Neutrophil (primary cell): ENCODE data around the gene SOST.

Source experiments
- H3K27ac ChIP-seq: fragments of 200-600 bp; sonication (generic); 2 replicates; pipeline ENCODE4 v1.5.1; 2016; ENCODE audit warnings: mild to moderate bottlenecking, moderate library complexity
- H3K27me3 ChIP-seq: fragments of 200-600 bp; sonication (generic); 2 replicates; pipeline ENCODE4 v1.6.0; 2016; ENCODE audit warnings: mild to moderate bottlenecking
- H3K36me3 ChIP-seq: fragments of 200-600 bp; sonication (generic); 2 replicates; pipeline ENCODE4 v1.5.1; 2017
- H3K4me1 ChIP-seq, 2 experiments: fragments of 200-600 bp in 1 of 2; sonication (generic) in 1 of 2; 1 replicate in 1 of 2; 2 replicates in 1 of 2; pipeline versions ENCODE4 v1.5.1 to v1.6.1; 2013 to 2016; ENCODE audit warnings: low read depth in 1 of 2, low read length in 1 of 2, mild to moderate bottlenecking in 1 of 2, moderate library complexity in 1 of 2; ENCODE audit not compliant: control insufficient read depth in 1 of 2, insufficient read depth in 1 of 2
- H3K4me3 ChIP-seq, 2 experiments: fragments of 200-600 bp in 1 of 2; sonication (generic) in 1 of 2; 1 replicate in 1 of 2; 2 replicates in 1 of 2; pipeline ENCODE4 v1.5.1; 2013 to 2016; ENCODE audit warnings: low read depth in 1 of 2, low read length in 1 of 2, mild to moderate bottlenecking in 1 of 2, moderate library complexity in 1 of 2
- H3K9me3 ChIP-seq: fragments of 200-600 bp; sonication (generic); 2 replicates; pipeline ENCODE4 v1.5.1; 2016
- TF ChIP-seq, protein P1 (sequence below): fragments of 200-600 bp; sonication (generic); IDR thresholded peaks from 2 replicates; pipeline ENCODE4 v1.5.1; 2016; ENCODE audit warnings: antibody characterized with exemption

SOST gene

DNA sequence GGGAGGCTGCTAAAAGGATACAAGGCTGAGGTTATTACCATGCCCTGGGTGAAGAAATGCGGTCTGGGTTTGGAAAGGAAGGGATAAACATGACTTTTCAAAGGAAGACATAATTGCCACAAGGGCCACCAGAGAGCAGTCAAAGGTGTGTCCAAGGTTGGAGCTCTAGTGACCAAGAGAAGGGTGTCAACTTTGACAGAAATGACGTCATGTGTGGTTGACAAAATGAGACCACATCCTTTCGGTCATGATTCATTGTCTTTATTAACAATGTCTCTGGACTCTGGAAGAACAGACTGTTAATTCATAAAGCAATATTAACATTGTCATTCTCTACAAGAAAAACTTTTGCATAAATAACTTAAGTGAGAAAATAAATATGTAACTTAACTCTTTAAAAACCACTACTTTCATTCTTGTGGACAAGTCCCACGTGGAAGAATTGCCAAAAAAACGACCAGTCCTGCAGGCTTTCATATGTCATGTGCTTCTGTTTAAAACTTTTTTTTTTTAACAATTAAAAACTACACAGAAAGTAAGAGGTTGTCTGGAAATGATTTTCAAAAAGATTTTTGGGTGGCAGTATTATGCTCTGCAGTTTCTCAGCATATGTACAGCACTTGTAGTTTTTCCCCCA is 5.0 kb downstream of the SOST start:
- no peak overlapping the region for H3K27ac ChIP-seq
- H3K4me3 ChIP-seq, result no peak overlapping the region
- no peaks in the 10 kb centered on the region for H3K4me1 ChIP-seq
- TF ChIP-seq, protein P1, sequence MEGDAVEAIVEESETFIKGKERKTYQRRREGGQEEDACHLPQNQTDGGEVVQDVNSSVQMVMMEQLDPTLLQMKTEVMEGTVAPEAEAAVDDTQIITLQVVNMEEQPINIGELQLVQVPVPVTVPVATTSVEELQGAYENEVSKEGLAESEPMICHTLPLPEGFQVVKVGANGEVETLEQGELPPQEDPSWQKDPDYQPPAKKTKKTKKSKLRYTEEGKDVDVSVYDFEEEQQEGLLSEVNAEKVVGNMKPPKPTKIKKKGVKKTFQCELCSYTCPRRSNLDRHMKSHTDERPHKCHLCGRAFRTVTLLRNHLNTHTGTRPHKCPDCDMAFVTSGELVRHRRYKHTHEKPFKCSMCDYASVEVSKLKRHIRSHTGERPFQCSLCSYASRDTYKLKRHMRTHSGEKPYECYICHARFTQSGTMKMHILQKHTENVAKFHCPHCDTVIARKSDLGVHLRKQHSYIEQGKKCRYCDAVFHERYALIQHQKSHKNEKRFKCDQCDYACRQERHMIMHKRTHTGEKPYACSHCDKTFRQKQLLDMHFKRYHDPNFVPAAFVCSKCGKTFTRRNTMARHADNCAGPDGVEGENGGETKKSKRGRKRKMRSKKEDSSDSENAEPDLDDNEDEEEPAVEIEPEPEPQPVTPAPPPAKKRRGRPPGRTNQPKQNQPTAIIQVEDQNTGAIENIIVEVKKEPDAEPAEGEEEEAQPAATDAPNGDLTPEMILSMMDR, result no peak
- no peaks in the 10 kb centered on the region for H3K9me3 ChIP-seq
- H3K27me3 ChIP-seq, result peaks cover 96% of the 10 kb centered on the region
- H3K36me3 ChIP-seq, result no peaks in the 10 kb centered on the region

DNA sequence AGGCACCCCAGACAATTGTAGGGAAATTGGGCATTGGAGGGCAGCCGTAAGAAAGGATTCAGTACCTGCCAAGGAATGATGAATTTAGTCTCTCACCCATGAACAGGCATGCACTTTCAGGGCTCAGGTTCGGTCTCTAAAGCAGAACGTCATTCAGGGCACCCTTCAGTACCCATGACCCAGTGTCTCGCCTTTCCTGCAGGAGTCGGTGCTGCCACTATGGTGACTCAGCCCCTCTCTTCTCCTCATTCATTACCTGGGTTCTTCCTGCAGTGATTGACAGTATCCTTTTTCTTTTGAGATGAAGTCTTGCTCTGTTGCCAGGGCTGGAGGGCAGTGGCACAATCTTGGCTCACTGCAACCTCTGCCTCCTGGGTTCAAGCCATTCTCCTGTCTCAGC is 8.4 kb downstream of the SOST start:
- no peak overlapping the region for H3K27ac ChIP-seq
- H3K9me3 ChIP-seq, result no peaks in the 10 kb centered on the region
- no peaks in the 10 kb centered on the region for H3K36me3 ChIP-seq
- H3K4me1 ChIP-seq, result peaks cover 0 to 5% of the 10 kb centered on the region in 2 experiments
- H3K4me3 ChIP-seq, result no peak overlapping the region
- TF ChIP-seq, protein P1, result no peak
- peaks cover 81% of the 10 kb centered on the region for H3K27me3 ChIP-seq

DNA sequence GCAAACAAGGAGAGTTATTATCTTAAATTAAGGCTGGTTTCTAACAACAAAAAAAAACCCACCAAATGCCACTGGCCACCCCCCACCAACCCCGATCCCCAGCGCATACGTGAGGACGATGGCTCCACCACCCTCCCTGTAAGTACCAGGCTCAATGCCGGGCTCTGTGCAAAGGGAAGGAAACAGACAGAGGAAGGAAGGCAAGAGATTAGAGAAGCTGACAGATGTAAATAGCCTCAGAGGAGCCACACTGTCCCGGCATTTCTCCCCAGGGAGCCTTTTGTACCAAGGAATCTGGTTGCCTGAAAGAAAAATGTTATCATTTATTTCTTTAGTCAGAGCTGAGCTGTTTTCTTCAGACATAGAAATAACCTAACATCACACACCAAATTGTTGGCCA is 13.1 kb downstream of the SOST start:
- Histone ChIP-seq H3K4me3 (no peak overlapping the region), H3K4me1 (peaks cover 0 to 5% of the 10 kb centered on the region in 2 experiments), H3K27ac (no peak overlapping the region), H3K27me3 (peaks cover 47% of the 10 kb centered on the region), H3K9me3 (no peaks in the 10 kb centered on the region), H3K36me3 (no peaks in the 10 kb centered on the region)
- TF ChIP-seq, protein P1, result no peak

DNA sequence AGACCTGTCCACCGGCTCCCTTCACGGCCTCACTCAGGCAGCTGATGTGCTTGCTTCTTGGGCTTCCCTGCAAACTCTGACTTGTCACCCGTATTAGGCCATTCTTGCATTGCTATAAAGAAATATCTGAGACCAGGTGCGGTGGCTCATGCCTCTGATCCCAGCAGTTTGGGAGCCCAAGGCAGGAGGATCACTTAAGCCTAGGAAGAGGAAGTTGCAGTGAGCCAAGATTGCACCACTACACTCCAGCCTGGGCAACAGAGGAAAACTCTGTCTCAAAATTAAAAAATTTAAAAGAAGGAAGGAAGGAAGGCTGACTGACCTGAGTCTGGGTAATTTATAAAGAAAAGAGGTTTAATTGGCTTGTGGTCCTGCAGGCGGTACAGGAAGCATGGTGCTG is 17.0 kb downstream of the SOST start:
- H3K9me3 ChIP-seq, result no peaks in the 10 kb centered on the region
- no peaks in the 10 kb centered on the region for H3K36me3 ChIP-seq
- peaks cover 26% of the 10 kb centered on the region for H3K27me3 ChIP-seq
- TF ChIP-seq, protein P1, result no peak
- H3K27ac ChIP-seq, result no peak overlapping the region
- peaks cover 0 to 5% of the 10 kb centered on the region in 2 experiments for H3K4me1 ChIP-seq
- no peak overlapping the region for H3K4me3 ChIP-seq

DNA sequence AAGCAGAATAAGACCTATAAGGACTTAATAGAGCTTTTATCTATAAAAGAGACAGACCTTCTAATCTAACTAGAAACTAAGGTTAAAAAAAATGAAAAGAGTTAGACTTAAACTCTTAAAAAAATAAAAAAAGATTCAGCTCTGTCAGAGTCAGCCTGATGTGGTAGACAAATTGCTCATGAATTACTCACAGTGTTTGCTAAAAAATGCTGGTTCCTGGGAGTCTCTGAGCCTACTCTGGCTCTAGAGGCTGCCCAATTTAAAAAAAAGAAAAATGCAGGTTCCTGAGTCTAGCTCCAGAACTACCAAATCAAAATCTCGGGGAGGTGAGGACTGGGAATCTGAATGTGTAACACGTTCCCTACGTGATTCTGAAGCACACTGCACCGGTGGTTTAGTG is 18.1 kb downstream of the SOST start:
- H3K27me3 ChIP-seq, result peaks cover 23% of the 10 kb centered on the region

More for the DNA sequence above, 18.1 kb downstream of the SOST start:
- Histone ChIP-seq H3K4me1 (peaks cover 0 to 1% of the 10 kb centered on the region in 2 experiments), H3K27ac (no peak overlapping the region), H3K4me3 (no peak overlapping the region), H3K9me3 (no peaks in the 10 kb centered on the region), H3K36me3 (no peaks in the 10 kb centered on the region)
- TF ChIP-seq, protein P1, result no peak
